IgD-negative memory B cell (primary cell): ENCODE results near the gene EDEM1. TPM values are rescaled to one million over a fixed set of nuclear protein-coding genes. Genes with fewer than 3 reads are reported as not detected.

ENCODE experiments used
- H3K27ac Mint-ChIP-seq, 3 donors: one replicate each; pipeline ENCODE4 v1.8.0; 2020 to 2022; ENCODE audit warnings: mild to moderate bottlenecking in 3 of 3, mixed read lengths in 3 of 3, moderate library complexity in 1 of 3
- H3K27me3 Mint-ChIP-seq: one replicate; pipeline ENCODE4 v1.8.0; 2021; ENCODE audit warnings: mixed read lengths
- H3K36me3 Mint-ChIP-seq: one replicate; pipeline ENCODE4 v1.8.0; 2020; ENCODE audit warnings: mild to moderate bottlenecking, mixed read lengths
- H3K4me1 Mint-ChIP-seq, 3 donors: one replicate each; pipeline ENCODE4 v1.8.0; 2020 to 2022; ENCODE audit warnings: mixed read lengths in 3 of 3, mild to moderate bottlenecking in 1 of 3
- H3K4me3 Mint-ChIP-seq, 4 donors: one replicate each; pipeline ENCODE4 v1.8.0; 2020 to 2022; ENCODE audit warnings: mild to moderate bottlenecking in 4 of 4, mixed read lengths in 4 of 4, moderate library complexity in 3 of 4
- H3K9me3 Mint-ChIP-seq, 3 donors: one replicate each; pipeline ENCODE4 v1.8.0; 2020 to 2021; ENCODE audit warnings: mixed read lengths in 3 of 3, mild to moderate bottlenecking in 1 of 3
- polyA plus RNA-seq: library from polyadenylated mRNA; unstranded; fragments of 300-500 nt; fragmentation: Illumina TruSeq; gene quantifications from one replicate; pipeline ENCODE4 v1.2.3, GENCODE V29; 2021

EDEM1 gene
- polyA plus RNA-seq, 1 donor from 2014 or later = 58.4 TPM

DNA sequence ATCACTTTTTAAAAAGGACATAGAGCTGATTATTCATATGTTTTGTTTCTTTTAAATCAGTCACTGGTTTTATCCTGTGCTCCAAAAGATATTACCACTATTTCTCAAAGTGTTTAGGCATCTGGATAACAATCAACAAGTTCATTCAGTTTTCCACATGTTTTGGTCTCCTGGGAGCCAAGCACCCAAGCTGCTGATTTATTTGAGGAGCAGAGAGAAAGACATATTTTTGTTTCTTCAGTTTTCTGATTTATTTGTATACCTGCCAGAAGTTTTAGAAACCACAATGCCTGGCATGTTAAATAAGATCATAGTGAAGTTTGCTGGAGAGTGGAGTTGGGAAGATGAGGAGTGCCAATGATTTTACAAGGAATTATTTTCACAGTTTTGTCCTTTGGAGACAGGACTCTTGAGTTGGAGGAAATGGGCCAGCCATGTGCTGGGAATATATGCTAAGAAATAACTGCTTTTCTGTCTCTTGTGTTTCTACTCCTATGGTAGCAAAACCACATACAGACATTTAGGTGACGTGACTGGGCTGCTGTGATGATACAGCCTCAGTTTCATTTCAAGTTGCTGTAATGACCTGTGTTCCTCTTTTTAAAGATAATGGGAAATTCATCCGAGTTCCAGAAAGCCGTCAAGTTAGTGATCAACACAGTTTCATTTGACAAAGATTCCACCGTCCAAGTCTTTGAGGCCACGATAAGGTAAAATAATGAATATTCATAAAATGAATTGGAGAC lies 11.7 kb downstream of the EDEM1 start:
- Mint-ChIP-seq H3K4me1 (peaks cover 44 to 56% (median 52%) of the 10 kb centered on the region in 3 donors), H3K9me3 (peaks cover 0 to 2% (median 0%) of the 10 kb centered on the region in 3 donors), H3K36me3 (peaks cover 21% of the 10 kb centered on the region), H3K27me3 (peaks cover 1% of the 10 kb centered on the region), H3K27ac (peak overlapping the region; percentile 93 to 98 (median 97)), H3K4me3 (peak overlapping the region; percentile 38 to 88 (median 81))

GRCh38 chr3:5201536-5201935 lies 14.0 kb downstream of the EDEM1 start:
- H3K9me3 Mint-ChIP-seq = peaks cover 0 to 2% (median 0%) of the 10 kb centered on the region in 3 donors
- H3K36me3 Mint-ChIP-seq = peaks cover 21% of the 10 kb centered on the region
- peaks cover 42 to 51% (median 42%) of the 10 kb centered on the region in 3 donors for H3K4me1 Mint-ChIP-seq
- H3K4me3 Mint-ChIP-seq = no peak overlapping the region
- peaks cover 1% of the 10 kb centered on the region for H3K27me3 Mint-ChIP-seq
- H3K27ac Mint-ChIP-seq = peak overlapping the region in 1 of 3 donors; percentile 76

DNA sequence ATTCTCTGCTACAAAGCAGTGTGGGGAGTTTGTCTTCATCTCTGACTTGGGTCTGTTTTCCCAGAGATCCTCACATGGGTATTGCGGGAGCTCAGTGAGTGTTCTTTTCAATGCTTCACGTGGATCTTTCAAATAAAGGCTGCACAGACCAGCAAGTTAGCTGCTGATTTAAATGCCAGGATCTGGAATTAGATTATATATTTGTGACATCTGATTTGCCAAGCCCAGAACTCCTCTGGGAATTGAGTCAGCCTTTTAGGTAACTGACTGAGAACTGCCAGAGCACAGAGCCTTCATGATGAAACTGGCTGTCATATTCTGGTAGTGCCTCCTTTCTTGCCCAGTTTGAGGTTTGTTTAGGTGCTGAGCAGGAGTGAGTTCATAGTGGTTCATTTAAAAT lies 14.7 kb downstream of the EDEM1 start:
- Mint-ChIP-seq H3K27ac (peak overlapping the region in 2 of 3 donors; percentile 18 to 57), H3K9me3 (peaks cover 0 to 2% (median 0%) of the 10 kb centered on the region in 3 donors), H3K27me3 (peaks cover 1% of the 10 kb centered on the region), H3K4me3 (no peak overlapping the region), H3K36me3 (peaks cover 16% of the 10 kb centered on the region), H3K4me1 (peaks cover 37 to 46% (median 38%) of the 10 kb centered on the region in 3 donors)

GRCh38 chr3:5205165-5205941 lies 17.8 kb downstream of the EDEM1 start:
- Mint-ChIP-seq H3K9me3 (no peaks in the 10 kb centered on the region), H3K27me3 (no peaks in the 10 kb centered on the region), H3K4me3 (peak overlapping the region in 2 of 4 donors; percentile 46 to 82), H3K4me1 (peaks cover 14 to 23% (median 20%) of the 10 kb centered on the region in 3 donors), H3K27ac (peak overlapping the region; percentile 80 to 97 (median 92)), H3K36me3 (peaks cover 7% of the 10 kb centered on the region)

- Mint-ChIP-seq H3K4me3 (no peak overlapping the region), H3K9me3 (no peaks in the 10 kb centered on the region), H3K27me3 (no peaks in the 10 kb centered on the region), H3K4me1 (peaks cover 6 to 12% (median 11%) of the 10 kb centered on the region in 3 donors), H3K27ac (peak overlapping the region in 1 of 3 donors; percentile 69), H3K36me3 (peaks cover 3% of the 10 kb centered on the region)
Observed at GRCh38 chr3:5210926-5211325, 23.4 kb downstream of the EDEM1 start.

DNA sequence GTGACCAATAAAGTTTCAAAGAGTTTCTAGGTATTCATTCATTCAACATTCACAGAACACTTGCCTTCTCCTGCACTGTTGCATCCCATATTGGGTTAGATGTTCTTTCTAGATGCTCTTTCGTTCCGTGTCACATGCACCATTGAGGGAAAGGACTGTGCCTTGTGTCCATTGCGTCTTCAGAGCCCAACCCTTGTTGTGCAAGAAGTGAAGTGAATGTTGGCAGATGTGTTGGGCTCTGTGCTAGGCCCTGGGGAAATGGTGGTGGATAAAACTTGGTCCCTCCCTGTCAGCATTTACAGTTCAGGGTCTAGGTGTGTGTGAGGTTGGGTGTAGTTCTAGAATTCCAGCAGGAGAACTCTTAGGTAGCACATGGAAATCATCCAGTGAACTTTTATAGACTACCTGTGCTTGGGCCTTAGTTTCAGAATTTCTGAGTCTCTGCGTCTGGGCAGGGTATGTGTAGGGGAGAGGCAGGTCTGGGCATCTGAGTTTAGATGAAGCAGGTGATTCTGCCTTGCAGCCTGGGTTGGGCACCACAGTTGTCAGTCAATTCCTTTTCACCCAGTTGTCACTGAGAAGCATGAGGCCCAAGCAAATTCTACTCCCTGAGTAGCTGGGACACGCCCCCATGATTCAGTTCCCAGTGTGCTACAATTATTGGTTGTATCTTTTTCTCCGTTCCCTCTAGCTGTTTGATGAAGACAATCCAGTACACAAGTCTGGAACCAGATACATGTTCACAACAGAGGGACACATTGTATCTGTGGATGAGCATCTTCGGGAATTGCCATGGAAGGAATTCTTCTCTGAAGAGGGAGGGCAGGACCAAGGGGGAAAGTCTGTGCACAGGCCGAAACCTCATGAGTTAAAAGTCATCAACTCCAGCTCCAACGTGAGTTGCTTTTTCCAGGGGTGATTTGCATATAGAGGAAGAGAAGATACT lies 25.4 kb downstream of the EDEM1 start:
- Mint-ChIP-seq H3K27ac (peak overlapping the region; percentile 7 to 90 (median 80)), H3K9me3 (no peaks in the 10 kb centered on the region), H3K4me1 (peaks cover 6 to 10% (median 8%) of the 10 kb centered on the region in 3 donors), H3K4me3 (no peak overlapping the region), H3K36me3 (peaks cover 3% of the 10 kb centered on the region), H3K27me3 (no peaks in the 10 kb centered on the region)

GRCh38 chr3:5213574-5213966 lies 26.1 kb downstream of the EDEM1 start:
- Mint-ChIP-seq H3K4me1 (peaks cover 3 to 10% (median 6%) of the 10 kb centered on the region in 3 donors), H3K27me3 (no peaks in the 10 kb centered on the region), H3K27ac (peak overlapping the region; percentile 80 to 90 (median 85)), H3K36me3 (peaks cover 3% of the 10 kb centered on the region), H3K4me3 (no peak overlapping the region), H3K9me3 (no peaks in the 10 kb centered on the region)

GRCh38 chr3:5214352-5214751 lies 26.8 kb downstream of the EDEM1 start:
- Mint-ChIP-seq H3K36me3 (peaks cover 3% of the 10 kb centered on the region), H3K4me1 (peaks cover 3 to 10% (median 6%) of the 10 kb centered on the region in 3 donors), H3K27ac (peak overlapping the region in 2 of 3 donors; percentile 40 to 64), H3K27me3 (no peaks in the 10 kb centered on the region), H3K9me3 (no peaks in the 10 kb centered on the region), H3K4me3 (no peak overlapping the region)

- H3K4me3 Mint-ChIP-seq = no peak overlapping the region
- H3K9me3 Mint-ChIP-seq = no peaks in the 10 kb centered on the region
- H3K27me3 Mint-ChIP-seq = no peaks in the 10 kb centered on the region
- peaks cover 3 to 7% (median 6%) of the 10 kb centered on the region in 3 donors for H3K4me1 Mint-ChIP-seq
- peaks cover 3% of the 10 kb centered on the region for H3K36me3 Mint-ChIP-seq
- peak overlapping the region in 1 of 3 donors; percentile 73 for H3K27ac Mint-ChIP-seq
Observed at GRCh38 chr3:5217824-5218595, 30.5 kb downstream of the EDEM1 start.

GRCh38 chr3:5218815-5219214 lies 31.3 kb downstream of the EDEM1 start:
- H3K36me3 Mint-ChIP-seq = peaks cover 3% of the 10 kb centered on the region
- peaks cover 0 to 6% (median 6%) of the 10 kb centered on the region in 3 donors for H3K4me1 Mint-ChIP-seq
- no peak overlapping the region for H3K4me3 Mint-ChIP-seq
- H3K27ac Mint-ChIP-seq = peak overlapping the region in 1 of 3 donors; percentile 63
- H3K27me3 Mint-ChIP-seq = no peaks in the 10 kb centered on the region
- no peaks in the 10 kb centered on the region for H3K9me3 Mint-ChIP-seq

GRCh38 chr3:5219216-5219615 lies 31.7 kb downstream of the EDEM1 start:
- Mint-ChIP-seq H3K27ac (no peak overlapping the region), H3K4me3 (no peak overlapping the region), H3K27me3 (no peaks in the 10 kb centered on the region), H3K9me3 (no peaks in the 10 kb centered on the region), H3K4me1 (peaks cover 0 to 6% (median 5%) of the 10 kb centered on the region in 3 donors), H3K36me3 (peaks cover 1% of the 10 kb centered on the region)

DNA sequence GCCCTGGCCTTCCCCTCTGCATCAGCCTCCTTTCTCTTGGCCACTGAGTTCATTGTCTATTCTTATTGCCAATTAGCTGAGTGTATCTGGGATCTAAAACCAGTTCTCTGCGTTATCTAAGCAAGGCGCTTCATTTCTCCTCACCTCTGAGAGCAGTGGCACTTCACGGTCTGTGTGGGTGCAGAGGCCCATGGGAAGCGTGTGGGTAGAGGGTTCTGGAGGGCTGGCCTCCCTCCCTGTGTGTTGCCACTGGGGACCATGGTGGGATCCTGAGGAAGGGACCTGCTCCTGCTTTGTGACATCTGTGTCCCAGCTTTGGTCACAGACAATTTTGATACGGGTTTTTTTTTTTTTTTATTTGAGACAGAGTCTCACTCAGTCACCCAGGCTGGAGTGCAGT lies 32.7 kb downstream of the EDEM1 start:
- Mint-ChIP-seq H3K9me3 (no peaks in the 10 kb centered on the region), H3K36me3 (no peaks in the 10 kb centered on the region), H3K4me3 (no peak overlapping the region), H3K27ac (no peak overlapping the region), H3K27me3 (no peaks in the 10 kb centered on the region), H3K4me1 (peaks cover 0 to 2% (median 0%) of the 10 kb centered on the region in 3 donors)

DNA sequence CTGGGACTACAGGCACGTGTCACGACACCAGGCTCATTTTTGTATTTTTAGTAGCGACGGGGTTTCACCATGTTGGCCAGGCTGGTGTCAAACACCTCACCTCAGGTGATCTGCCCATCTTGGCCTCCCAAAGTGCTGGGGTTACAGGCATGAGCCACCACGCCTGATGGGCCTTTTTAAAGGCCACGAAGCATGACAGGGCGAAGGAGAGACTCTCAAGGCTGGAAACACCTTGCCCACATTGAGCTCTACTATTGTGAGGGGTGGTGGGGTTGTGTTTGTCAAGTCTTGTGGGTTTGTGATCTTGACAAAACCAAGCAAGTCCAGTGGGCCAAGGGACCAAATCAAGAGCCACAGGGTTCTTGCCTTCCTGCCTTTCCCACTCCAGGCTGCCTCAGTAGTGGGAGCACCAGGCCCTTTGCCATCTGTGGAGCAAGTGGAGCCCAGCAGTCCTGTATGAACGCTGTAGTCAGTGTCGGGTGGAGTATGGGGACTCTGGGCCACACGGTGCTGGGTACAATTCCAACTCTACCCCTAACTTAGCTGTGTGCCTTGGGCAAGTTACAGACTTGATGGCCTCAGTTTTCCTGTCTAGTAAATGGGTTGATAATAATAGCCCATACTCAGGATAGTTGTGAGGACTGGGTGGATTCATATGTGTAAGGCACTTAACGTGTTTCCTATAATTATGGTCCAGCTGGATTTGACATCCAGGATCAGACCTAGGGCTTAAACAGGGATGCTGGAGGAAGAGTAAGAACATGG lies 33.3 kb downstream of the EDEM1 start:
- Mint-ChIP-seq H3K27ac (peak overlapping the region in 1 of 3 donors; percentile 24), H3K4me3 (no peak overlapping the region), H3K27me3 (no peaks in the 10 kb centered on the region), H3K36me3 (no peaks in the 10 kb centered on the region), H3K9me3 (no peaks in the 10 kb centered on the region), H3K4me1 (peaks cover 0 to 2% (median 0%) of the 10 kb centered on the region in 3 donors)
